ENCODE data around the gene SCGB3A2. TPM values are rescaled to one million over a fixed set of nuclear protein-coding genes. Genes with fewer than 3 reads are reported as not detected.

The SCGB3A2 gene
- total RNA-seq, 2 experiments from 2014 or later, result not detected

- Histone ChIP-seq H3K4me3 (ENCODE audit: low read depth, low read length, poor library complexity, severe bottlenecking) (no peak overlapping the region), H3K36me3 (ENCODE audit: insufficient read depth, low read length) (no peaks in the 10 kb centered on the region), H3K4me2 (ENCODE audit: low read length) (no peak overlapping the region), H3K9me2 (ENCODE audit: insufficient read depth, low read length) (no peaks in the 10 kb centered on the region), H3K79me2 (ENCODE audit: insufficient read depth, low read depth, low read length) (no peaks in the 10 kb centered on the region), H3K9me3 (ENCODE audit: low read length) (no peaks in the 10 kb centered on the region), H3K27ac (ENCODE audit: low read depth, low read length, poor library complexity, severe bottlenecking) (no peak overlapping the region), H4K20me1 (ENCODE audit: insufficient read depth, low read length) (no peaks in the 10 kb centered on the region), H3K4me1 (ENCODE audit: insufficient read depth, low read length, poor library complexity, severe bottlenecking) (no peaks in the 10 kb centered on the region), H2AFZ (ENCODE audit: low read length) (no peak overlapping the region)
- CTCF ChIA-PET (ENCODE audit: unreplicated experiment), result no interaction called here
- TF ChIP-seq EZH2phosphoT487 (IDR thresholded peaks at IDR 0.05; ENCODE audit: borderline replicate concordance, low read depth, low read length) (no peak), CTCF (conservative IDR thresholded peaks at IDR 0.05; ENCODE audit: low read length) (peak; percentile 82)
- DNase-seq (ENCODE audit: low spot score), result peak; percentile 20
- intact Hi-C loops (cut with micrococcal nuclease; ENCODE audit: unreplicated experiment), result no loop called here
- POLR2A ChIA-PET, result no interaction called here
- BruUV-seq (replicated peaks), result no TSS peak
Measured at GRCh38 chr5:147887026-147887627, 8.6 kb downstream of the SCGB3A2 start.

GRCh38 chr5:147887930-147888329, 9.4 kb downstream of the SCGB3A2 start:
- no peaks in the 10 kb centered on the region for H3K4me1 ChIP-seq (ENCODE audit: insufficient read depth, low read length, poor library complexity, severe bottlenecking)
- no peak overlapping the region for H3K4me3 ChIP-seq (ENCODE audit: low read depth, low read length, poor library complexity, severe bottlenecking)
- H4K20me1 ChIP-seq (ENCODE audit: insufficient read depth, low read length), result no peaks in the 10 kb centered on the region
- no peak overlapping the region for H2AFZ ChIP-seq (ENCODE audit: low read length)
- no peak for DNase-seq (ENCODE audit: low spot score)
- TF ChIP-seq CTCF (conservative IDR thresholded peaks at IDR 0.05; ENCODE audit: low read length), result no peak
- TF ChIP-seq EZH2phosphoT487 (IDR thresholded peaks at IDR 0.05; ENCODE audit: borderline replicate concordance, low read depth, low read length), result no peak
- ChIA-PET CTCF (ENCODE audit: unreplicated experiment) (no interaction called here), POLR2A (no interaction called here)
- H3K36me3 ChIP-seq (ENCODE audit: insufficient read depth, low read length), result no peaks in the 10 kb centered on the region
- H3K79me2 ChIP-seq (ENCODE audit: insufficient read depth, low read depth, low read length), result no peaks in the 10 kb centered on the region
- H3K9me3 ChIP-seq (ENCODE audit: low read length), result no peaks in the 10 kb centered on the region
- BruUV-seq (replicated peaks), result no TSS peak
- intact Hi-C loops (cut with micrococcal nuclease; ENCODE audit: unreplicated experiment), result no loop called here
- H3K4me2 ChIP-seq (ENCODE audit: low read length), result no peak overlapping the region
- H3K9me2 ChIP-seq (ENCODE audit: insufficient read depth, low read length), result no peaks in the 10 kb centered on the region
- H3K27ac ChIP-seq (ENCODE audit: low read depth, low read length, poor library complexity, severe bottlenecking), result no peak overlapping the region

- Histone ChIP-seq H3K4me3 (ENCODE audit: low read depth, low read length, poor library complexity, severe bottlenecking) (no peak overlapping the region), H3K4me2 (ENCODE audit: low read length) (no peak overlapping the region), H3K4me1 (ENCODE audit: insufficient read depth, low read length, poor library complexity, severe bottlenecking) (no peaks in the 10 kb centered on the region), H3K79me2 (ENCODE audit: insufficient read depth, low read depth, low read length) (no peaks in the 10 kb centered on the region), H3K9me3 (ENCODE audit: low read length) (no peaks in the 10 kb centered on the region), H3K27ac (ENCODE audit: low read depth, low read length, poor library complexity, severe bottlenecking) (no peak overlapping the region), H3K9me2 (ENCODE audit: insufficient read depth, low read length) (no peaks in the 10 kb centered on the region), H2AFZ (ENCODE audit: low read length) (no peak overlapping the region), H4K20me1 (ENCODE audit: insufficient read depth, low read length) (no peaks in the 10 kb centered on the region), H3K36me3 (ENCODE audit: insufficient read depth, low read length) (no peaks in the 10 kb centered on the region)
- no peak for TF ChIP-seq CTCF (conservative IDR thresholded peaks at IDR 0.05; ENCODE audit: low read length)
- CTCF ChIA-PET (ENCODE audit: unreplicated experiment), result no interaction called here
- POLR2A ChIA-PET, result no interaction called here
- BruUV-seq (replicated peaks), result no TSS peak
- intact Hi-C loops (cut with micrococcal nuclease; ENCODE audit: unreplicated experiment), result no loop called here
- DNase-seq (ENCODE audit: low spot score), result no peak
Measured at GRCh38 chr5:147892696-147893296, 14.3 kb downstream of the SCGB3A2 start.
